Sigmoid colon (tissue), 7 donors: ENCODE results near the gene RRP7A. TPM values are rescaled to one million over a fixed set of nuclear protein-coding genes. Genes with fewer than 3 reads are reported as not detected.
A peak's percentile ranks its signal among the peaks of the same experiment; 100 is the strongest.
"Not testable (repeated sequence)": the region's sequence is repeated elsewhere in the genome, so short reads cannot be mapped to it uniquely, and the experiment has no call there.

Experiments used
- DNase-seq: peaks from one replicate; pipeline ENCODE4 v3.0.0-alpha.2; 2019
- H3K27ac ChIP-seq, 4 donors: fragments of 200-600 bp; sonication (generic); one replicate each; pipeline ENCODE4 v1.5.1; 2016 to 2019; ENCODE audit warnings: mild to moderate bottlenecking in 1 of 4
- H3K27me3 ChIP-seq, 3 donors: fragments of 200-600 bp; sonication (generic); one replicate each; pipeline ENCODE4 v1.5.1; 2019; ENCODE audit warnings: mild to moderate bottlenecking in 1 of 3
- H3K36me3 ChIP-seq, 4 donors: fragments of 200-600 bp; sonication (generic); one replicate each; pipeline ENCODE4 v1.5.1; 2016 to 2019
- H3K4me1 ChIP-seq, 4 donors: fragments of 200-600 bp; sonication (generic); one replicate each; pipeline ENCODE4 v1.5.1; 2017 to 2019
- H3K4me3 ChIP-seq, 4 donors: fragments of 200-600 bp; sonication (generic); one replicate each; pipeline ENCODE4 v1.5.1; 2017 to 2019; ENCODE audit warnings: mild to moderate bottlenecking in 2 of 4, moderate library complexity in 1 of 4
- H3K9me3 ChIP-seq, 4 donors: fragments of 200-600 bp in 3 of 4; sonication (generic) in 3 of 4; one replicate each; pipeline versions ENCODE4 v1.5.1 to v1.6.1; 2013 to 2019
- EP300 ChIP-seq, 4 donors: sonication (generic); formaldehyde crosslinking; IDR thresholded peaks; one replicate each; pipeline ENCODE4 v1.6.1; 2017; ENCODE audit warnings: antibody characterized with exemption in 4 of 4
- POLR2A ChIP-seq, 2 donors: fragments of 450-650 bp; IDR thresholded peaks; one replicate each; pipeline ENCODE4 v1.6.1; 2016; ENCODE audit warnings: antibody characterized with exemption in 2 of 2, mild to moderate bottlenecking in 2 of 2, moderate library complexity in 2 of 2
- POLR2AphosphoS5 ChIP-seq, 4 donors: sonication (generic); formaldehyde crosslinking; IDR thresholded peaks; one replicate each; pipeline ENCODE4 v1.6.1; 2017; ENCODE audit warnings: antibody characterized with exemption in 4 of 4
- WGBS, 2 donors: extraction: QIAGEN DNeasy Blood & Tissue Kit; methylation state at CpG; one replicate each; pipeline ENCODE4 v1.1.7; 2013; 5-methylcytosine and 5-hydroxymethylcytosine counted together
- intact Hi-C: fragments of 100-400 bp; cut with DNase I; formaldehyde crosslinking; loops from one replicate; pipeline ENCODE4 v1.15.1; 2023
- polyA plus RNA-seq, 3 donors: library from polyadenylated mRNA; stranded (reverse); fragments of 200-250 nt; gene quantifications; one replicate each; pipeline ENCODE4 v1.2.3, GENCODE V29; 2013
- total RNA-seq, 4 donors: library from RNA; depleted of rRNA; stranded (reverse); fragments of >200 nt; gene quantifications; one replicate each; pipeline ENCODE4 v1.1.0, GENCODE V29; 2016
- TF ChIP-seq, protein P1 (sequence below), 4 experiments: fragments of 450-650 bp in 3 of 4; fragments of 200-600 bp in 1 of 4; IDR thresholded peaks; one replicate each; pipeline ENCODE4 v1.5.1; 2016 to 2019; ENCODE audit warnings: antibody characterized with exemption in 4 of 4, mild to moderate bottlenecking in 3 of 4, moderate library complexity in 2 of 4
- donor health status: healthy with polysubstance abuse.
- donor health status: Bipolar disorder and iron deficiency.
- donor health status: healthy.

Gene RRP7A
- total and polyA plus RNA-seq, 7 donors, result 6.6 to 39.9 (median 19.6) TPM

DNA sequence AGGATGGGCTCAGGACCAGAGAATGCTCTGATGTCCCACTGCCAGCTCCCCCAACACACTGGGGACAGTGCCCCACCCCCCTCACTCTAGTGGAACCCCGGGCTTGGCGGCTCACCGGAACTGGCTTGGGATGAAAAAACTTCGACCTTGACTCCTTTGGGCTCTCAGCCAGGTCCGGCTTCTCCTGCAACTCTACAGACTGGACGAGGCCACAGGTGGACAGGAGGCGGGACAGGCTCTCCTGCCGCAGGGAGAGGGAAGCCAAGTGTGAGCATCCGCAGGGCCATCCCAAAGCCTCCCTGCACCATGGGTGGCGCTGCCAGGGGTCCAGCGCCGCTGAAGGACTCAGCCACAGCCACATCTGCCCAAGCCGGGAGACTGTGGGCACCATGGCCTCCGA, 3.7 kb downstream of the RRP7A start:
- intact Hi-C loops, result no loop called here
- 68 to 90% methylated on average over 14 of the region's 14 CpGs for WGBS, 2 donors
- Histone ChIP-seq H3K27me3 (no peaks in the 10 kb centered on the region), H3K4me3 (no peak overlapping the region), H3K9me3 (no peaks in the 10 kb centered on the region), H3K4me1 (peaks cover 0 to 12% (median 7%) of the 10 kb centered on the region in 4 donors), H3K36me3 (peaks cover 0 to 45% (median 15%) of the 10 kb centered on the region in 4 donors), H3K27ac (no peak overlapping the region)
- TF ChIP-seq POLR2A (IDR thresholded peaks at IDR 0.05) (no peak), EP300 (IDR thresholded peaks at IDR 0.05) (no peak), POLR2AphosphoS5 (IDR thresholded peaks at IDR 0.05) (no peak)
- TF ChIP-seq, protein P1, sequence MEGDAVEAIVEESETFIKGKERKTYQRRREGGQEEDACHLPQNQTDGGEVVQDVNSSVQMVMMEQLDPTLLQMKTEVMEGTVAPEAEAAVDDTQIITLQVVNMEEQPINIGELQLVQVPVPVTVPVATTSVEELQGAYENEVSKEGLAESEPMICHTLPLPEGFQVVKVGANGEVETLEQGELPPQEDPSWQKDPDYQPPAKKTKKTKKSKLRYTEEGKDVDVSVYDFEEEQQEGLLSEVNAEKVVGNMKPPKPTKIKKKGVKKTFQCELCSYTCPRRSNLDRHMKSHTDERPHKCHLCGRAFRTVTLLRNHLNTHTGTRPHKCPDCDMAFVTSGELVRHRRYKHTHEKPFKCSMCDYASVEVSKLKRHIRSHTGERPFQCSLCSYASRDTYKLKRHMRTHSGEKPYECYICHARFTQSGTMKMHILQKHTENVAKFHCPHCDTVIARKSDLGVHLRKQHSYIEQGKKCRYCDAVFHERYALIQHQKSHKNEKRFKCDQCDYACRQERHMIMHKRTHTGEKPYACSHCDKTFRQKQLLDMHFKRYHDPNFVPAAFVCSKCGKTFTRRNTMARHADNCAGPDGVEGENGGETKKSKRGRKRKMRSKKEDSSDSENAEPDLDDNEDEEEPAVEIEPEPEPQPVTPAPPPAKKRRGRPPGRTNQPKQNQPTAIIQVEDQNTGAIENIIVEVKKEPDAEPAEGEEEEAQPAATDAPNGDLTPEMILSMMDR (IDR thresholded peaks at IDR 0.05), result no peak
- no peak for DNase-seq

DNA sequence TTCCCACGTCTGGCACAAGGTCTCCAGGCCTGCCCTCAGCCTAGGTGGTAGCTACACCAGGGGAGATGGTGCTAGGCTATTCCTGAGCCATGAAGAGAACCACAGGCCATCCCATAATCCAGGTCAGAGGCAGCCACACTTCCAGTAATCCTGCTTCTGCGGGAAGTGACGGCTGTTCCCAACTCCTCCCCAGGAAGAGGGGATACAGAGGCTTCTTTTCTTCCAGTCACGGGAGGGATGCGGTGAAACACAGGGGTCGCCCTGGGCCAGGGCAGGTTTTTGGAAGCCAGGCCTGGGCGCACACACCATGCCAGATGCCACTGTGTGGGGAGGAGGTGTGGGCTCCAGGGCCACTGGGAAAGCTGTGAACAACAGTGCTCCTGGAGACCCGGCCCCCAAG, 4.3 kb downstream of the RRP7A start:
- H3K27me3 ChIP-seq, DNase-seq, intact Hi-C loops, H3K9me3 ChIP-seq, H3K4me3 ChIP-seq, H3K27ac ChIP-seq: not testable (repeated sequence)
- Histone ChIP-seq H3K4me1 (peaks cover 0 to 12% (median 7%) of the 10 kb centered on the region in 4 donors), H3K36me3 (peaks cover 0 to 45% (median 15%) of the 10 kb centered on the region in 4 donors)
- 89 to 92% methylated on average over 8 of the region's 8 CpGs for WGBS, 2 donors

DNA sequence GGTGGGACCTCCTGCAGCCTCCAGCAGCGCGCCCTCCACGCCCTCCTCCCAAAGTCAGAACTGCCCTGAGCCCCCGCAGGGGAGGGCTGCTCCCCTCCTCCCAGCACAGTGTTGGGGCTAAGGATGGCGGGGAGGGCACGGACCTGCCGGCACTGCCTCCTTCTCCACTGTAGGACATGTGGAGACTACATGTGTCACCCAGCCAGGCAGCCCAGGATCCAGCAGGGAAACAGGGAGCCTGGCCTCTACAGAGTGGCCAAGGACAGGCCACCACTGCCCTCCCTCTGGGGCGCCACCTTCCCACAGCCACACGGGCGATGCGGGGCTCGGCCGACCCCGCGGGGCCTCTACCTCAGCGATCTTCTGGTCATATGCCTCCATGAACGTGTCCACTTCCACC, 5.3 kb downstream of the RRP7A start:
- 91 to 94% methylated on average over 17 of the region's 17 CpGs for WGBS, 2 donors
- intact Hi-C loops, DNase-seq, H3K27ac ChIP-seq, H3K9me3 ChIP-seq, H3K4me1 ChIP-seq, H3K27me3 ChIP-seq, H3K4me3 ChIP-seq: not testable (repeated sequence)
- peaks cover 0 to 45% (median 15%) of the 10 kb centered on the region in 4 donors for H3K36me3 ChIP-seq

DNA sequence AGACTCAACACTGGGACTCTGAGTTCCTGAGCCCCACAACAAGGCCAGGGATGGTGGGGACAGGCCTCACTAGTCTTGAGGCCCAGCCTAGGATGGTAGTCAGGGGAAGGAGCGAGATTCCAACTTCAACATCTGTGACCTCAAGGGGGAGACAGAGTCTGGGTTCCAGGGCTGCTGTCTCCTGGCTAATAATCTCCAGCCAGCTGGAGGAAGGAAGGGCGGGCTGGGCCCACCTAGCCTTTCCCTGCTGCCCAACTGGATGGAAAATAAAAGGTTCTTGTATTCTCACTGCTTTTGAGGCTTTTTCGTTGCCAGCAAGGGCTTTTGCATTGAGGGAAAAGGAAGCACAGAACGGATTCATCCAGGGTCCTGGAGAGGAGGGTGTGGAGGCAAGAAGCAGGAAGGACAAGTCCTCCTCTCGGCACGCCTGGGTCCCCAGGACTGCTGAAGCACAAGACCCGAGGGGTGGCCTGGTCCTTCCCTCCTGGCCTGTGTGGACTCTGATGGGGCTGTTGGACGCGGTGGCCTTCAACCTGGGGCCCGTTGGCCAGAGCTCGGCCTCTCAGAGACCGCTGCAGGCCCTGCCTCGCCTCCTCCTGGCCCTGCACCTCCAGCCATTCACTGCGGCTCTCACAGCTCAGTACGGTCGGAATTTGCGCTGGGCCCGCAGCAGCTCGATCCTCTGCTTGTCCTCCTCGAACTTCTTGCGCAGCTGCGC, 7.2 kb downstream of the RRP7A start:
- TF ChIP-seq, protein P1 (IDR thresholded peaks at IDR 0.05), result peak in 1 of 4 experiments; percentile 18
- H3K4me3 ChIP-seq, DNase-seq, H3K27me3 ChIP-seq, H3K9me3 ChIP-seq, H3K4me1 ChIP-seq, intact Hi-C loops: not testable (repeated sequence)
- Histone ChIP-seq H3K36me3 (peaks cover 0 to 45% (median 15%) of the 10 kb centered on the region in 4 donors), H3K27ac (peak overlapping the region in 1 of 4 donors; percentile 39)
- 68 to 81% methylated on average over 22 of the region's 22 CpGs for WGBS, 2 donors

DNA sequence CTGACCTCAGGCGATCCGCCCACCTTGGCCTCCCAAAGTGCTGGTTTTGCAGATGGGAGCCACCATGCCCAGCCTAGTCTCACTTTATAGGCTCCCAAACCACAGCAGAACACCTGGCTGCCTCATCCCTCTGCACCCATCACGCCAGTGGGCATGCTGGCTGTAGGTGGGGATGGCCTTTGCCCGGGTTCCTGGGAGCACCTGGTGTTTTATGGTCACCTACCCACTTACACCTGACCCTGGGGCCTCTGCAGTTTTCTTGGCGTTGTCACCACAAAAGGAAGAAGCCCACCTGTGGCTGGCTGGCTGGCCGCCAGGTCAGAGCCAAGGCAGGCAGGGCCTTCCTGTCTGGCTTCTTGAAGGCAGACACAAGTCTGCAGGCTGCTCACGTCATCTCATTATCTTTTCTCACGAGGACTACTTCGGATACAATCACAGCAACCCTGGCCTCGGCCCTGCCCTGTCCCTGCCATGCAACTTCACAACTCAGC, 8.2 kb downstream of the RRP7A start:
- TF ChIP-seq POLR2A (IDR thresholded peaks at IDR 0.05), result no peak
- TF ChIP-seq POLR2AphosphoS5 (IDR thresholded peaks at IDR 0.05), result no peak
- TF ChIP-seq EP300 (IDR thresholded peaks at IDR 0.05), result no peak
- TF ChIP-seq, protein P1 (IDR thresholded peaks at IDR 0.05), result no peak
- intact Hi-C loops, result no loop called here
- H3K27me3 ChIP-seq, result no peaks in the 10 kb centered on the region
- 22 to 59% methylated on average over 10 of the region's 10 CpGs for whole genome bisulfite sequencing, 2 donors
- no peaks in the 10 kb centered on the region for H3K9me3 ChIP-seq
- H3K4me3 ChIP-seq, result no peak overlapping the region
- H3K27ac ChIP-seq, result no peak overlapping the region
- H3K36me3 ChIP-seq, result peaks cover 0 to 35% (median 14%) of the 10 kb centered on the region in 4 donors
- H3K4me1 ChIP-seq, result no peaks in the 10 kb centered on the region
- DNase-seq, result no peak

DNA sequence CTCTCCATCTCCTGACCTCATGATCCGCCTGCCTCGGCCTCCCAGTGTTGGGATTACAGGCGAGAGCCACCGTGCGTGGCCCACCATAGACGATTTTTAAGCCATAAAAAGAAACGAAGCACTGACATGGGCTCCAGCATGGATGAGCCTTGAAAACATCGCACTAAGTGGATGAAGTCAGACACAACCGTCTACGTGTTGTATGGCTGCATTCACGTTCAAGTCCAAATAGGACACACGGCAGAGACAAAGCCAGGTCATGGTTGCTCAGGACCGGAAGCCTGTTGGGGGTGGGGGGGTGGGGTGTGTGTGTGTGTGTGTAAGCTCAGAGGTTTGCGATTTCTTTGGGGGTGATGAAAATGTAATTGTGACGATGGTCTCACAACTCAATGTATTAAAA, 10.0 kb downstream of the RRP7A start:
- Histone ChIP-seq H3K36me3 (peaks cover 0 to 19% (median 9%) of the 10 kb centered on the region in 4 donors), H3K27ac (no peak overlapping the region), H3K9me3 (no peaks in the 10 kb centered on the region), H3K27me3 (no peaks in the 10 kb centered on the region), H3K4me1 (no peaks in the 10 kb centered on the region), H3K4me3 (no peak overlapping the region)
- no peak for DNase-seq
- WGBS, 2 donors, result 81 to 85% methylated on average over 15 of the region's 15 CpGs
- TF ChIP-seq POLR2A (IDR thresholded peaks at IDR 0.05) (no peak), POLR2AphosphoS5 (IDR thresholded peaks at IDR 0.05) (no peak), EP300 (IDR thresholded peaks at IDR 0.05) (no peak)
- TF ChIP-seq, protein P1 (IDR thresholded peaks at IDR 0.05), result no peak
- intact Hi-C loops, result no loop called here

DNA sequence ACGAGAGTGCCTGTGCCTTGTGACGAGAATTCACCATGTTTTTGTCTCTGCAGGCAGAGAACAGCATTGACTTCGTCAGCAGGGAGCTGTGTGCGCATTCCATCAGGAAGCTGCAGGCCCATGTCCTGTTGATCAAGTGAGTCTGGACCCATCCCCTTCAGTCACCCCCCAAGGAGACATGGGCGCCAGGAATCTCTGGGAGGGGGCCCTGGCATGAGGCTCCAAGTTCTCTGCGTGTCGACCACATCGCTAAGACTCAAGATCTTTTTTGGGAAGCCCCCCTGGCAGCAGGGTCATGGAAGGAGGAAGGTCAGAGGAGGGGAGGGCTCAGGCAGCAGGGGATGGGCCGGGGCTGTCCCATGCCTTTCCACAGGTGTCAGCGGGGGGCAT, 10.6 kb downstream of the RRP7A start:
- intact Hi-C loops, H3K9me3 ChIP-seq, DNase-seq, H3K4me1 ChIP-seq, H3K27me3 ChIP-seq, H3K27ac ChIP-seq, H3K4me3 ChIP-seq: not testable (repeated sequence)
- peaks cover 0 to 13% (median 7%) of the 10 kb centered on the region in 4 donors for H3K36me3 ChIP-seq
- WGBS, 2 donors, result 67 to 88% methylated on average over 10 of the region's 10 CpGs

DNA sequence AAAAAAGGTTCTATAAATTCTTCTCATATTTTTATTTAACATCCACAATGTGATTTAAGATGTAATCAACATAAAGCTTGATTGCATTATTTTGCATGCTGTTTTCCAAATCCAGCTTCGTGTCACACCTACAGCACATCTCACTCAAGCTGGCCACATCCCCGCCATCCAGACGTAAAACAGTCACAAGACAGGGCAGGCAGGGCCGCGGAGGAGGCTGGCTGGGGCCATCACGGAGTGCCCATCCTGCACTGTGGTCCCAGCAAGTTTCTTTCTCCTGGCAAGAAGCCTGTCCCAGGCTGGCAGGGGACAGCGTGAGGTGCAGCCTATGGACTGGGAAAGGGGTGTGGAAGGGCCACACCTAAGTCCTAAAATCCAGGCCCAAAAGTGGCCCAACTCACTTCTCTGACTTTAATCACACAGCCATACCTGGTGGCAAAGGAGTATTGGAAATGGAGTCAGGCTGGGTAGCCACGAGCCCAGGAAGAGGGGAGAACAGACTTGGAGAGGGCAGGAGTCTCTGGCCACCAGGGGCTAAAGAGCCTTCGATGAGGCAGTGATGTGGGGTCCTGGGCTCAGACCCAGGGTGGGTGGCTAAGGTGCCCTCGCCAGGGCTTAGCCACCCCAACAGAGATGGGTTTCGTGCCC, 11.1 kb downstream of the RRP7A start:
- peaks cover 0 to 12% (median 7%) of the 10 kb centered on the region in 4 donors for H3K36me3 ChIP-seq
- H3K4me1 ChIP-seq, H3K27me3 ChIP-seq, DNase-seq, H3K9me3 ChIP-seq, H3K4me3 ChIP-seq, H3K27ac ChIP-seq, intact Hi-C loops: not testable (repeated sequence)
- 38 to 62% methylated on average over 11 of the region's 11 CpGs for WGBS, 2 donors
